NCI-H2227 treated with DMSO at 0.1 percent for 48 hours (cell line): ENCODE data around the gene C2orf74.
A peak's percentile ranks its signal among the peaks of the same experiment; 100 is the strongest.
"Not testable (repeated sequence)": the region's sequence is repeated elsewhere in the genome, so short reads cannot be mapped to it uniquely, and the experiment has no call there.

Experiments
- DNase-seq: peaks from one replicate; lab custom pipeline; 2025; lab: John Stamatoyannopoulos, UW

C2orf74 gene

GRCh38 chr2:61175036-61175435 lies 13.0 kb downstream of the C2orf74 start:
- no peak for DNase-seq

GRCh38 chr2:61176755-61177726 lies 15.1 kb downstream of the C2orf74 start:
- DNase-seq: peak; percentile 86

GRCh38 chr2:61177727-61178549 lies 15.9 kb downstream of the C2orf74 start:
- no peak for DNase-seq

GRCh38 chr2:61178603-61179545 lies 16.9 kb downstream of the C2orf74 start:
- DNase-seq: no peak

GRCh38 chr2:61179701-61180639 lies 18.0 kb downstream of the C2orf74 start:
- DNase-seq: no peak

GRCh38 chr2:61180686-61181085 lies 18.7 kb downstream of the C2orf74 start:
- no peak for DNase-seq

- DNase-seq: no peak
These were observed 19.5 kb downstream of the C2orf74 start for GRCh38 chr2:61181382-61182058.

GRCh38 chr2:61182059-61182383 lies 20.0 kb downstream of the C2orf74 start:
- no peak for DNase-seq

GRCh38 chr2:61183795-61184194 lies 21.8 kb downstream of the C2orf74 start:
- DNase-seq: no peak

GRCh38 chr2:61184263-61184662 lies 22.3 kb downstream of the C2orf74 start:
- no peak for DNase-seq

GRCh38 chr2:61185231-61185728 lies 23.3 kb downstream of the C2orf74 start:
- DNase-seq: no peak

GRCh38 chr2:61187085-61187484 lies 25.1 kb downstream of the C2orf74 start:
- no peak for DNase-seq

- DNase-seq: no peak
These were observed 31.9 kb downstream of the C2orf74 start for GRCh38 chr2:61193670-61194561.

- not testable (repeated sequence) for DNase-seq
These were observed 32.7 kb downstream of the C2orf74 start for GRCh38 chr2:61194646-61195045.

- DNase-seq: no peak
These were observed 34.7 kb downstream of the C2orf74 start for GRCh38 chr2:61196671-61197070.

- no peak for DNase-seq
These were observed 43.1 kb downstream of the C2orf74 start for GRCh38 chr2:61205132-61205531.

GRCh38 chr2:61210332-61210981 lies 48.5 kb downstream of the C2orf74 start:
- DNase-seq: no peak

- DNase-seq: no peak
These were observed 52.2 kb downstream of the C2orf74 start for GRCh38 chr2:61214171-61214570.
